ENCODE results near the gene SPEM3.

- TF ChIP-seq CTCF (IDR thresholded peaks at IDR 0.05; ENCODE audit: insufficient read depth, low read length, poor library complexity, severe bottlenecking) (no peak), EZH2phosphoT487 (conservative IDR thresholded peaks at IDR 0.05; ENCODE audit: low read length) (no peak)
Observed at GRCh38 chr17:7477392-7478275, 49.0 kb downstream of the SPEM3 start.

Data from SU-DHL-6 (cell line).